Coronary artery (tissue), 2 donors: ENCODE data around the gene C4BPB.

Source experiments
- DNase-seq: peaks from one replicate; pipeline ENCODE4 v3.0.0-alpha.2; 2017; ENCODE audit warnings: low spot score
- H3K27ac ChIP-seq, 2 donors: fragments of 200-600 bp; sonication (generic); one replicate each; pipeline ENCODE4 v1.5.1; 2016 to 2019
- H3K4me3 ChIP-seq: fragments of 200-600 bp; sonication (generic); 2 replicates; pipeline ENCODE4 v1.5.1; 2016; ENCODE audit warnings: mild to moderate bottlenecking, moderate library complexity
- CTCF ChIP-seq: fragments of 200-600 bp; sonication (generic); IDR thresholded peaks from one replicate; pipeline ENCODE4 v1.5.1; 2019; ENCODE audit warnings: antibody characterized with exemption

The C4BPB gene

GRCh38 chr1:207131163-207131562 lies 42.5 kb downstream of the C4BPB start:
- no peak overlapping the region for H3K4me3 ChIP-seq
- TF ChIP-seq CTCF = no peak
- H3K27ac ChIP-seq = no peak overlapping the region
- no peak for DNase-seq

- DNase-seq = no peak
- no peak overlapping the region for H3K4me3 ChIP-seq
- no peak overlapping the region for H3K27ac ChIP-seq
- TF ChIP-seq CTCF = no peak
These were observed 45.9 kb downstream of the C4BPB start for GRCh38 chr1:207134581-207134980.

DNA sequence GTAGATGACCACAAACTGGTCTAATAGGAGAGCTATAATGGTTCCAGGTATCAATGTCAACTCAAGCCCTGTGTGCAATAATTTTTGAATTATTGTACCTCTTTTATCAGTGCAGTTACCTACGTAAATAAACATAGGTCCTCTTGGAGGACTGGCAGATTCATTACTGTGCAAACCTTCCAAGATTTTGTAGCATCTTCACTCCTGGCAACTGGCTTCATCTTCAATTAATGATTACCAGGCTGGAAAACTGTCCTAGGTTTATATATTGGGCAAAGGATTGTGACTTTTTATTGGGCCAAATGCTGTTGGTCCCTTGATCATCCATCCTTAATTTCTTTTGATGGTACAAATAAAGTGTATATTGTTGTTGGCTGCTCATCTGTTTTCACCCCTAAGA lies 51.0 kb downstream of the C4BPB start:
- TF ChIP-seq CTCF = no peak
- Histone ChIP-seq H3K27ac (no peak overlapping the region), H3K4me3 (no peak overlapping the region)
- no peak for DNase-seq

DNA sequence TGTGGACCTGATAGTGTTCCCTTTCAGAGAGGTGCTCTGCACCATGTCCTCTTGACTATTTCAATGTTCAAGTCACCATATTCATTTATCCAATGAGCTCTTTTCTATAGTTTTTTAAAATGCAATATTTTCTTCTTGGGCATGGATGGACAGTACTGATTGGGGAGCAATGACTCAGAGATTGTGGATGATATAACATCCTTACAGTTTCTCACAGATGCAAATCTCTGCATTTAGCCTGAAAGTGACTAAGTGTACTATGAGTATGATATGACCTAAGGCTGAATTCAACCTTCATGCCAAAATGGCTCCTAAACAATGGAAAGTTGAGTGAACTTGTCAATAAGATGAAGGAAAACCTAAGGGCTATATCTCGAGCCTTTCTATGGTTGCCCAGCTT lies 51.9 kb downstream of the C4BPB start:
- Histone ChIP-seq H3K27ac (no peak overlapping the region), H3K4me3 (no peak overlapping the region)
- no peak for DNase-seq
- no peak for TF ChIP-seq CTCF

DNA sequence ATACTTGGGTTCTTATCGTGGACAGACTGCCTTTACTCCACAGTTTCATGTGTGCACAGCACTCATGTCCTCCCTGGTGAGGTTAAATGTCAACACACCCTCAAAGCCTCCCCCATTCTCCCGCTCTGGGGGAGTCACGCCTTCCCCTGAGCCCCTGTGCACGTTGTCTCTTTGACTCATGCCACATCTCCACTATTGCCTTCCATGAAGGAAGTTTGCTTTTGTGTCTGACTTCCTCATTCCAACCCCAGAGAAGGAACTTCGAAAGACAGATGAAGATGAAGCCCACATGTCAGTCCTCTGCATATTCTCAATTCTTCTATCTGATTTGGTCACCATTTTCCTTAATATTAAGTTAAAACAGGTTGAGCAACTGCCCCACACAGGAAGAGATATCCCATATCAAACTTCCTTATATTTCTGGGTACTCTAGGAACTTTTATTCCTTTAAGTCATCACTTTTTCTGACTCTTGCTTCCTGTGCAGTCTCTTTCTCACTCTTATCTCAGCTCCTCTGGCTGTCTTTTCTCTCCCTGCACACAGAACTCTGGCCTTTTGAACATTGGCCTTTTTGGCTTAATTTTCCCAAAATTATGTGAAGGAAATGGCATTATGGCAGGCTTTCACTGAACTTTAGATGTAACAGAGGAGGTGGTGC lies 56.9 kb downstream of the C4BPB start:
- H3K4me3 ChIP-seq = no peak overlapping the region
- TF ChIP-seq CTCF = no peak
- no peak overlapping the region for H3K27ac ChIP-seq
- DNase-seq = no peak
